GM18868 (cell line): ENCODE measurements around the gene OR2A7.
"Not testable (repeated sequence)": the region's sequence is repeated elsewhere in the genome, so short reads cannot be mapped to it uniquely, and the experiment has no call there.

Source experiments
- ATAC-seq: cut with Tn5 transposase; IDR thresholded peaks from one replicate; pipeline ENCODE4 v1.9.1; 2021; ENCODE audit warnings: mild to moderate bottlenecking, moderate library complexity; ENCODE audit not compliant: unreplicated experiment

Gene OR2A7

DNA sequence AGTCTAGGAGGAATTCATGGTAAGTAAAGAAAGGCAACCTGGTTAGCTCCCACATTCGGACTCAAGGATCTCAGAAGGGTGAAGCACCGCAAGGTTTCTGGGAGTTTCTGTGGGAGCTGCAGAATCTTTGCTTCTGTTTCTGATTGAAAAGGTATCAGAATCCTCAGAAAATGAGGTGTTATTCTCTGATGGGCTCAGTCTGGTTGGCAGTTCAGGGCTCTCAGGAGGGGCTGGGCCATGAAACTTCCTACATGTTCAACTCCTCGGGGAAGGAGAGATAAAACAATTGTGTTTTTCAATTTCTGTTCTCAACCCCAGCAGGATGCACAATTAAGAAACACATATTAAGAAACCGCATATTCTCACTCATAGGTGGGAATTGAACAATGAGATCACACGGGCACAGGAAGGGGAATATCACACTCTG, 9.1 kb downstream of the OR2A7 start:
- no peak for ATAC-seq

GRCh38 chr7:144252307-144252706, 12.3 kb downstream of the OR2A7 start:
- not testable (repeated sequence) for ATAC-seq

DNA sequence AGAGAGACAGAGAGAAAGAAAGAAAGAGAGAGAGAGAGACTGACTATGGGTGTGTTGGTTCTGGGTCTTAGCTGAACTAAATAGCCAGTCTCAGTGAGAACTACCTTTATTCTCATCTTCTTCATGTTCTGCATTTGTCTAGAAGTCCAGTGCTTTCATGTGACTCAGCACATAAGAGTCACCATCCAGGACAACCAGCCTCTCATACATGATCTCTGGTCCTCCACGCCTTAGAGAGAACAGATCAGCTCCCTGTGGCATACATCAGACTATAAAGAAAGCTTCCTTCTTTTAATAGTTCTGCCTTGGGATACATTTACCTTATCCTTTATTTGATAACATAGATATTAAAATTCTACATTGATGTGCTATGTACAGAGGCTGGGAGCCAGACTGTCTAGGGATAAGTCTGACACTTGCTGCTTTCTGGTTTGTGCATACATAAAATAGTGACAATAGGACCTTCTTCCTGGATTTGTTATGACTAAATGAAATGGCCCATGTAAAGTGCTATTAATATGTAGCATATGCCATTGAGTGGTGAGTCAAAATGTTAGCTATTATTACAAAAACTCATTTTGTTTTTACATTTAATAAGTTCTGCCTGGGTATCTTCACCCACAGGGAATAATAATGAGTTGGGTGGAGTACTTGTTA, 16.8 kb downstream of the OR2A7 start:
- ATAC-seq = peak; percentile 41

DNA sequence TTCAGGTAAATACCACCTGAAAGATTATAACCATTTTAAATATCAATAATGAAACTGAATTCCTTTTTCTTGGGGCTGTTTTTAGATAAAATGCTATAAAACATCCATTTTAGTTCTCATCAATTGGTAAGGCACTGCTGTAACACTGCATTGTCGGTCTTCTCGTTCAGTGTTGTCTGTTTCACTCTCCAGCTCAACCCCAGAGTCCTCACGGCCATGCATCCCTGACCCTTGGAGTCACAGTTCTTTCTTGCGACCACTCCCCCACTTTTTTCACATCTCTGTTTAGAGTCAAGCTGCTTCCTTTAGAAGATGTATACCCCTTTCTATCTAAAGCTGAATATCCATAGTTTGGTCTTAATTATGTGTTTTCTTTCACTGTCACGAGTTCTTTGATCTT, 17.6 kb downstream of the OR2A7 start:
- ATAC-seq = not testable (repeated sequence)

DNA sequence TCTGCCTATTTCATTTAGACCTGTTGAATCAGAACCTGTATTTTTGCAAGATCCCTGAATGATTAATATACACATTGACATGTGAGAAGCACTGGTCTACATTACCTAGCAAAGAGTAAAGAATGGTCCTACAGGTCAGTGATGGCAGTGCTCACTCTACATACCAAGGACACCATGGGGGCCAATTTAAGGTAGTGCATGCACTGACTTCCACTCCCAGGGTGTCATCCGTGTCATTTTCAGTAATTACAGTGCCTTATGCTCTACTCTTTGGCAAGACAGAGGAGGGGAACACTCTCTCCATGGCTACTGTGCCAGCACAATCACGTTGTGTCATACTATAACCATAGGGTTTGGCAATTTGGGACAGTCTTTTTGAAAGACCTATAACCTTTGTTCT, 19.2 kb downstream of the OR2A7 start:
- ATAC-seq = not testable (repeated sequence)

DNA sequence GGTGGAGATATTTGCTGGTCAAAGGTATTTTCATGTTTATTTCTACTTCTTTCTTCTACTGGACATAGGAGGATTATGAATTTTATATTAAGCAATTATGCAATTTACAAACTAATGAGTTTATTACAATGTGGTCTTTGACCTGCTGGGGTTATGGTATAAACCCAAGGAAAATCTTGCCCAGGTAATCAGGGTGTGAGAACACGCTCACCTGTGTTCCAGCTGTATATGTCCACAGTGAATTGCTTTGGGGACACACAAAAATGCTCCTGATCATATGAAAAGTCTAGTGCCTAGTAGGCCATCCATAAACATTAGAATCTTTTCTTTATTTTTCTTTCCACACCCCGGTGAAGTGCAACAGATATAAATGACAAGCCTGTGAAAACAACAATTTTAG, 25.2 kb downstream of the OR2A7 start, which contains the start of gene OR2A42:
TSS of gene OR2A42 (minus strand) at position 241 of the 400 bp plus-strand sequence. CDS start 6,762 bp downstream, outside the sequence.
- ATAC-seq = not testable (repeated sequence)

DNA sequence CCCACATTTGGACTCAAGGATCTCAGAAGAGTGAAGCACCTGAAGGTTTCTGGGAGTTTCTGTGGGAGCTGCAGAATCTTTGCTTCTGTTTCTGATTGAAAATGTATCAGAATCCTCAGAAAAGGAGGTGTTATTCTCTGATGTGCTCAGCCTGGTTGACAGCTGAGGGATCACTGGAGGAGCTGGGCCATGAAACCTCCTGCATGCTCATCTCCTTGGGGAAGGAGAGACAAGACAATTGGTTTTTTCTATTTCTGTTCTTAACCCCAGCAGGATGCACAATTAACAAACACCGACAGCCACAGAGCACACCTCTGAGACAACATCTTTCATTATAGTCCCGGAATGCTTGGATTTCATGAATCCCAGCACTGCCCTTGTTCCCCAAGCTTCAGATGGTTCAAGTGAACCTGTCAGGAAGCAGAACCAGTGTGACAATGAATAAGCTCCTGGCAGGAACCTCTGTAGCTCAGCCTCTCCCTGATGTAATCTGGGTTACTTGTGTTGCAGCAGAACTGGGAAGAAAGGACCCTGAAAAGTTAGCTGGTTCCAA, 26.0 kb downstream of the OR2A7 start:
- ATAC-seq = not testable (repeated sequence)

- not testable (repeated sequence) for ATAC-seq
These were observed 31.6 kb downstream of the OR2A7 start for GRCh38 chr7:144233039-144233438.

GRCh38 chr7:144231027-144231426, 33.6 kb downstream of the OR2A7 start:
- ATAC-seq = not testable (repeated sequence)

- ATAC-seq = not testable (repeated sequence)
These were observed 35.8 kb downstream of the OR2A7 start for GRCh38 chr7:144228810-144229209.

DNA sequence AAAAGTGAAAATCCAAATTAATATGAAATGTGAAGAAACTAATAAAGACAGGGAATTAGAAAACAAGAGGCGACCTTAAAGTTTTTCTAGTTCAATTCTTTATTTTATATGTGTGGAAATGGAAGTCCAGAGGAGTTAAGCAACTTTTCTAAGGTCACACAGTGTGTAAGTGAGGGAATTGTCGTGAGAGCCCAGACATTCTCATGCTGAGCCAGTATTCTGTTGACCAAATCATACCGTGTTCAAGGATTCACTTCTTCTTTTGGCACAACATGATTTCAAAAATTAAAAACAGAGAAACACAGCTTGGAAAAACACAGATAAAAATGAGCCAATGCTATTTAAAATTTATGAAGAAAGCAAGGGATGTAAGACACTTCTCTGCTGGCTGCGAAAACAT, 37.7 kb downstream of the OR2A7 start:
- ATAC-seq = not testable (repeated sequence)

GRCh38 chr7:144223675-144224074, 40.9 kb downstream of the OR2A7 start:
- ATAC-seq = peak; percentile 35

- not testable (repeated sequence) for ATAC-seq
These were observed 44.1 kb downstream of the OR2A7 start for GRCh38 chr7:144220531-144220930.

DNA sequence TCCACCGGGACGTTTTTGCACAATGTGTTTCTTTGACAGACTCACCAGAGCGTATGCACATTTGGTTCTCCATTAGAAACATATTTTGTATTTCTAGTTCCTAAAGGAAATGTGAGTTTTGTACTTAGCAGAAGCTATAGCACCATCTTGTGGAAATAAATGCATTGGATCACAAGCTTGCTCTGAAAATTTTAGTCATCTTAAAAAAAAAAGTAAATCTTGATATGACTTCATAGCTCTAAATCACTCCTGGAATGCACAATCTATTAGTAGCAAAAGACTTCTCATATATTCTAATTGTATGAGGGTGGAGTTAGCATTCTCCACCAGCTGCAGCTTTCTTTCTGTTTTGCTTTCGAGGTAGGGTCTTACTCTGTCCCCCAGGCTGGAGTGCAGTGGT, 45.4 kb downstream of the OR2A7 start:
- ATAC-seq = peak; percentile 56

GRCh38 chr7:144218581-144218980, 46.0 kb downstream of the OR2A7 start:
- ATAC-seq = not testable (repeated sequence)

GRCh38 chr7:144217200-144217599, 47.4 kb downstream of the OR2A7 start:
- ATAC-seq = not testable (repeated sequence)
